GM18870 (cell line): Measurements from ENCODE around the gene NAP1L4.
A peak's percentile ranks its signal among the peaks of the same experiment; 100 is the strongest.
"Not testable (repeated sequence)": the region's sequence is repeated elsewhere in the genome, so short reads cannot be mapped to it uniquely, and the experiment has no call there.

Source experiments
- ATAC-seq: cut with Tn5 transposase; IDR thresholded peaks from one replicate; pipeline ENCODE4 v1.9.1; 2021; ENCODE audit warnings: moderate library complexity; ENCODE audit not compliant: unreplicated experiment

Gene NAP1L4

DNA sequence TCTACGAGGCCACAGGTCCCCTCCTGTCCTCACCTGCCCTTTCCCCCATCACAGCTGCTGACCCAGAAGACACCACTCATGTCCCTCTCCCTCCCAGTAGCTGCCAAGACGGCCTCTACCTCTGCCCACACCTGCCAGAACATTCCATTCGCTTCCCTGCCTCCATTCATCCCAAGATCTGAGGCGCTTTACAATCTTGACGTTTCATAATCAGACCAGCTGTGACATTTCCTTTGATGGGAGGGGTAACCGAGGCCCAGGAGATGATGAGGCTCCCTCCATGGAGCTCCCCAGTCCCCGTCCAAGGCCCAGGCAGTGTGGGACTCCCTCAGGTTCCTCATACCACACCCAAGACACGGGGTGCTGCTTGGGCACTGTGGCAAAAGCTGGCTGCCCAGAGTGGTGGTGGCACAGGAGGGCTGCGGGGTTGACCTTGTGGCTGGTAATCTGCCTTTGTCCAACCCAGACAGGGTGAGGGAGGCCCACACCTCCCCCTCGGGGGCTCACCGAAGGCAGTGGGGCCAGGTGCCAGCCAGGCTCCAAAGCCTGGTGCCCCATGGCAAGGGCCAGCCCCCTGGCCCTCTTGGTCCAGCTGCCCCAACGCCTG lies 80.2 kb downstream of the NAP1L4 start:
- ATAC-seq, result no peak

DNA sequence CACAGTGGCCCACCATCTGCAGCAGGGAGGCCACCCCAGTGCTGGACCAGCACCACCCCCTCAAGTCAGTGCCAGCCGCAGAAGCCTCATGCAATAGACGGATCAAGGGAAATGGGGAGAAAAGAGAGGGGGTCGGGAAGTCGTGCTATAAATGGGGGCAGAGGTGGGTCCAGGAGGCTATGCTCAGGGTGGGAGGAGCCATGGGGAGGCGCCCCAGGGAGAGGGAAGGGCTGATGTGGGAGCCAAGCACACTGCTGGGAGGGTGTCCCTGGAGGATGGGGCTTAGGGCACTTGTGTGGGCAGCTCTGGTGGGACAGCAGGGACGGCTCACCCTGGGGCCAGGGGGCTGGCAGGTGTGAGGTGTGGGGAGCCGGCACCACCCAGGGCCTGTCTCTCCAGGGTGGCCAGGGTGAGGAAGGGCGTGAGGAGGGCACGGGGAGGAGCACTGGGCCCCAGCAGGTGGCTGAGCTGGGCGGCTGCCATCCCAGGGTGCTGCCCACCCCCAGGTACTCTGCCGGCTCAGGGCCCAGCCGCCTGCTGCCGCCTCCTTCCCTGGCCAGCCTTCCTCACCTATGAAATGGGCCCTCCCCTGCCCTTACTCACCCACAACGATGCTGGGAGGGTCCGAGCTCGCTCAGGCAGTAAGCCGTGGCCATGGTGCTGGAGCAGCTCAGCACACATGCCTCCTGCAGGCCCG lies 80.9 kb downstream of the NAP1L4 start:
- no peak for ATAC-seq

DNA sequence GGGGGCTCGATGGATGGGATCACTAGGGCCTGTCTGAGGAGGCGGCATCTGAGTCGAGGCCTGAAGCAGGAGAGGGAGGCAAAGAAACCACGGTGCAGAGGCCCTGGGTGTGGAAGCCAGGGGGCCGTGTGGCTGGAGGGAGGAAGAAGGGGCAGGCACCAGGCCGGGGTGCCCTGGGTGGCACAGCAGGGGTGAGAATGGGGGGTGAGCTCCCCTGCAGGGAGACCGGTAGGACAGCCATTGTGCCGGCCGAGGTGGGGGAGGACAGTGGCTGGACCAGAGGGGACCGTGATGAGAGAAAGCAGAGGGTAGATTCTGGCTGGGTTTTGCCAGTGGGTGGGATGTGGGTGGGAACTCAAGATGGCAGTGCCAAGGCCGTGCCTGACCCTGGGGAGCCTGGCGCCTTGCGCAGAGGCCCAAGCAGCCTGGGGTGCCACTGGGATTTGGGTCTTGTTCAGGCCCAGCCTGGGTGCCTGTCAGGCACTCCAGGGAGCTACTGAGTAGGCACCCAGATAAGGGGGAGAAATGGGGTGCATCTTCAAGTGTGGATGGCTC lies 81.7 kb downstream of the NAP1L4 start:
- ATAC-seq, result no peak

DNA sequence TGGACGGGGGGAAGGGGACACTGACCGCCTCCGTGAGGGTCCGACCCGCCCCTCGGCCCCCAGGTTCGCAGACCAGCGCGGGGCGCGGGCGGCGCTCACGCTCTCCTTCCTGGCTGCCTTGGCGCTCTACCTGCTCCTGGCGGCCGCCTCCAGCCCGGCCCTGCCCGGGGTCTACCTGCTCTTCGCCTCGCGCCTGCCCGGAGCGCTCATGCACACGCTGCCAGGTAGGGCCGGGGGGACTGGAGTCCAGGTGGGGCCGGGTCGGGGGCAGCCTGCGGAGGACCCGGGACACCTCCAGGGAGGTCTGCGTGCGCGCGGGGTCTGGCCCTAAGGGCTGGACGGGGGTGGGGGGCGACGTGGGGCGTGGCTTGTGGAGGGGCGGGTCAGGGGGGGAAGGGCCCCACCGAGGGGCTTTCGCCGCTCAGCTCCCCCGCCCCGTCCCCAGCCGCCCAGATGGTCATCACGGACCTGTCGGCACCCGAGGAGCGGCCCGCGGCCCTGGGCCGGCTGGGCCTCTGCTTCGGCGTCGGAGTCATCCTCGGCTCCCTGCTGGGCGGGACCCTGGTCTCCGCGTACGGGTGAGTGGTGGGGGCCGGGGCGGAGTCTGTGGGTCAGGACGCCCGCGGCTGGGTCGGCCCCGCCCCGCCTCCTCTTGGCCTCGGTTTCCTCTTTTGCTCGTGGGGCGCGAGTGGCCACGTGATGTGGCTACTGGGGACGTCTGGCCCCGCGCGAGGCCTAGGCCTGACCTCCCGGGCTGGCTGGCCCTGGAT lies 82.8 kb downstream of the NAP1L4 start:
- no peak for ATAC-seq

DNA sequence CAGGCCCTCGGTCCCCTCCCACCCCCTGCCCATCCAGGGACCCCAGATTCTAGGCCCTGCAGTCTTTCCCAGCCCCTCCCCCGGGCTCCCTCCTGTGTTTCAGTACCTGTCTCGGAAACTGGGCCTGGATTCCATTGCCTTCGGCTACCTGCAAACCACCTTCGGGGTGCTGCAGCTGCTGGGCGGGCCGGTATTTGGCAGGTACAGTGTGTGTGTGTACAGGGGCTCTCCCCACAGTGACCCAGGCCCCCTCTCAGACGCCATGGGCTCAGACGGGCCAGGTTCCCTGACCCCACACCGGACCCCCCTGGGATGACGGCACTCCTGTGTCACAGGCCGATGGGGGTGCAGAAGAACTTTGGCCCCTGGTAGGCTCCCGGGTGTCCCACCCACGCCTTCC lies 84.0 kb downstream of the NAP1L4 start:
- ATAC-seq, result no peak

DNA sequence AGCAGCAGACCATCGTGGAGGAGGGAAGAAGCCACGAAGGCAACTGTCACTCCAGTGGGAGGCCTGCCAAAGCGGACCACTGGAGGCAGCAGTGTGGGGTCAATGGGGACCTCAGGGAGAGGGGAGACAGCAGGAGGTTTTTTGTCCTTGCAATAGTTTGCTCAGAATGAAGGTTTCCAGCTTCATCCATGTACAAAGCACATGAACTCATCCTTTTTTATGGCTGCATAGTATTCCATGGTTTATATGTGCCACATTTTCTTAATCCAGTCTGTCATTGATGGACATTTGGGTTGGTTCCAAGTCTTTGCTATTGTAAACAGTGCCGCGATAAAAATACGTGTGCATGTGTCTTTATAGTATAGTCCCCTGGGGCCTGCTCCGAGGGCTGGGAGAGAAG lies 86.8 kb downstream of the NAP1L4 start:
- not testable (repeated sequence) for ATAC-seq

DNA sequence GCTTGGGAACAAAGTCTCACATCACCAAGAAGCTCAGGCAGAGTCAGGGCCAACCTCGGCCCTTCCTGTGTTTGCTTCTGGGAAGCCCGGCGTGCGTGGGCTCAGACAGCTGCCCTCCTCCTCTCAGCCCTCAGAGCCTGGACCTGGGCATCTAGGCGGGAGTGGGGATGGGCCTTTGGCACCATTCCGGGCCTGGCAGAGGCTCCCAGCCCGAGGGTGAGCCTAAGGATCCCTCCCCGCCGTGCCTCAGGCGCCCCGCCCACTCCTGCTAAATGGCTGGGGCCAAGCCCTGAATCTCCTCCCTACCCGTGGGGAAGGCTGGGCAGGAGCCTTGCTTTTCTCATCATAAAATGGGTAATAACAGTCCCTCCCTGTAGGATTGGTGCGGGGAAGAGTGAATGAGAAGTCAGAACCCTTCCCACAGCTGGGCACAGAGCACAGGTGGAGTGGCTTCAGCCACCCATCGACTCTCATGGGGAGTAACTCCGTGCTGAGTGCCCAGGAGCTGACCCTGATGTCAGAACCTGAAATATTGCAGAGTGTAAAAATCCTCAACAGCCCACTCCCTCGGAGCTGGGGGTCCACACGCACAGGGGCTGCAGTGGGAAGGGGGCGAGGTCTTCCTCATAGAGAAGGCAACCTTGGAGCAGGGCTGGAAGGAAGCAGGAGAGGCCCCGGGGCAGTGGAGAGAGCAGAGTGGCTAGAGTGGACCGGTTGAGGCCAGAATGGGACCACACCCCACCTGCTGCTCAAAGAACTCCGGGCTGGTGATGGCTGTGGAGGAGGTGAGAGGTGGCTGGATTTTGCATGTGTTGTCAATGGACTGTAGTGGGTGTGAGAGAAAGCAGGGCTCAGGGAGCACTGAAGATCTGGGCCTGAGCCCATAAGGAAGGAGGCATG lies 87.7 kb downstream of the NAP1L4 start:
- no peak for ATAC-seq

DNA sequence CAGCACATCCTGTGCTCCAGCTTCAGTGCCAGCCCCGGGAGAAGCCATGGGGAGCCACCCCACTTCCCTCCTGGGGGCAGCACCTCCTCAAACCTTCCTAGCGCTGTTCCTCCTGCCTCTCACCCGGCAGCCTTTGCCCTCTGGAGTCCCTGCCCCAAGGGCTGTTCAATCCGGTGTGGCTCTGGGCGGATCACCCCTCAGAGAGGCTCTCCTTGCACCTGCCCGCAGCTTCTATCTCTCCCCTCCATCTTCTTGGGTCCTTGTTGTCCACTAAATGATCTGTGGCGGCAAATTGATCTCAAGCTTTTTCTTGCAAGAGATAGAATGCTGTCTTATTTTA lies 88.5 kb downstream of the NAP1L4 start:
- ATAC-seq, result no peak

DNA sequence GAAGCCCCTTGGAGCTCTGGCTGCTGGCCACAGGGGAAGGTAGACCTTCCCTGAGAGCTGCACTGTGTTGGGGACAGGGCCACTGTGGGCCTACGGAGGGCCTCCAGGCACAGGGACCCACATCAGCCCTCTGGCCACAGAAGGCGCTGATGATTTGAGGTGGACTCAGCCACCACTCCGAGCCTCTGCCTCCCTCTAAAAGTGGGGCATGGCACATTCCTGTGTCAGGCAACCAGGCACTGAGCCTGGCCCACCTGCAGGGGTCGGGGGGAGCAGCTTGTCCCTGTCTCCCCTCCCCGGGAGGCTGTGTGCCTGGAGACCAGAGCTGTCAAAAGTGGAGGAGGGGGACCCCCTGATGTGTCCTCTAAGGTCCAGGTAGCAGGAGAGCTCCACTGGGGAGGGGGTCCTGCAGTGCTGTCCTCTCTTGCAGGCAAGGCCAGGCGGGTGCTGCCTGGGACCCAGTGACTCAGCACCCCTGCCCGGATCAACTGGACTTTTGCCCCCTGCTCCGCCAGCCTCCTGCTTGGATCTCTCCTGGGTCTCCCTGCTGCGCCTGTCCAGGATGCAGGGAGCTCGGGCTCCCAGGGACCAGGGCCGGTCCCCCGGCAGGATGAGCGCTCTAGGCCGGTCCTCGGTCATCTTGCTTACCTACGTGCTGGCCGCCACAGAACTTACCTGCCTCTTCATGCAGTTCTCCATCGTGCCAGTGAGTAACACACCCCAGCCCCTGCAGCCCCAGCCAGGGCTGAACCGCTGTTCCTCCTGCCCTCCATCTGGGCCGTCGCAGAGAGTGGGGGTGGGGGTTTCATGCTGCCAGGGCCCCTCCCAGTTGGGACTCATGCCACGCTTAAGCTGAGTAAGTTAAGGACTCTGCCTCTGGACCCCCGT lies 89.1 kb downstream of the NAP1L4 start:
- peak; percentile 2 for ATAC-seq

DNA sequence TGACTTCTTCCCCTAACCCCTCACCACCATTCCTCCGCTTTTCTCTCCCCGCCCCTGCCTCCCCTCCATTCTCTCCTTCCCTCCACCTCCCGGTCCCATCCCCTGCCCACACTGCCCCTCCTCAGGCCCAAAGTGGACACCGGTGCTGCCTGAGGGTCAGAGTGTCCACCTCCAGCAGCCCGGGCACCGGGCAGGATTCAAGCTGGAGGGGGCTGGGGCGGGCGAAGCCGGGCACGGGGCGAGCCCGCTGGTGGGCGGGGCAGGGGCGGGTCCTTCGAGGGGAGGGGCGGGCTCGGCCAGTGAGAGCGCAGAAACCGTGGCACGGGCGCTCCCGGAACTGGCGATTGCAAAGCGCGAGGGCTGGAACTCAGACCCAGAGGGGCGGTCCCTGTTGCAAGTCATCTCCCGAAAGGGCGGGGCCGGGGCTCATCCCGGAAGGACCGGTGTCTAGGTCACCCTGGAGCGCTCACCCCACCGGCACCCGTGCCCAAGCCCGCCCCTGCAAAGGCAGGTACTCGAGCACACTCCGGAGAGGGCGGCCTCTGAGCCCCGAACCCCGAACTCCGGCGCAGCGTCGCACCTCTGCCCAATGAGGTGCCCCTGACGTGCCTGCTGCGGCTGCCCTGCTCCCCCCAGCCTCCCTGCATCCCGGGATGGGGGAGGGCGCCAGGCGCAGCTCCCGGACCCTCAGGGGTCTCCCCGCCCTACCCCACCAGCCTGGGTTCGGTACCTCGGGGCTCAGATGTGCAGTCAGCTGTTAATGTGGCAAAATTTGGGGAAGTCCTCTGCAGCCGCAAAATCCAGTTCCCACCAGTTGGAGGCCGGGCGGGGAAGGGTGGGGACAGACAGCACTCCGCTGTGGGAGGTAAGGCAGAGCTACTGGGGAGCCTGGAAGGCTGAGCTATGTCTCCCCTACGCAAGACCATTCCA lies 90.0 kb downstream of the NAP1L4 start:
- ATAC-seq, result peak; percentile 81

DNA sequence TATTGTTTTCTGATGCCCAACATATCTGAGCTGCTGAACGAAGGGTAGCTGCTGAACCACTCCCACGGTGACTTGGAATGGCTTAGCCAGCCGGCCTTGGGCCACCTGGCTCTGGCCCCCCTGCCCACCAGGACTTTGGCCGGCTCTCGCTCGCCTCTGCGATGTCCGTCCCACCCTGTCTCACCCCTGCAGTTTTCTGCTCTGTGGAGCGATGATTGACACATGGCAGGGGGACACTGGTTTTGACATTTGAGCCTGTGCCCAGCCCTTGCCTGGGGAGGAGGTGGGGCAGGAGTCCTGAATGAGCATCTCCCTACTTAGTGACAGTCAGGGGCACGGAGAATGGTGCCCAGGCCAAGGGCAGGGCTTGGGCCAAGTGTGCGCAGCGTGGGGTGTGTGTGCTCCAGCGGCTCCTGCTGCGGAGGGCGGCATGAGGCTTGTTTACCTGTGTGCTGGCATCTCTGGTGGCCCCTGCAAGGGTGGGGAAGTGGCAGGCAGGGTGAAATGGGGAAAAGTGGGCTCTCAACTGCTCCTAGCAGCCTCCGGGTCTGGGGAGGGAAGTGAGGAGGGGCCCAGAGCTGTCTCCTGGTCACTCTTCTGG lies 90.8 kb downstream of the NAP1L4 start:
- no peak for ATAC-seq

DNA sequence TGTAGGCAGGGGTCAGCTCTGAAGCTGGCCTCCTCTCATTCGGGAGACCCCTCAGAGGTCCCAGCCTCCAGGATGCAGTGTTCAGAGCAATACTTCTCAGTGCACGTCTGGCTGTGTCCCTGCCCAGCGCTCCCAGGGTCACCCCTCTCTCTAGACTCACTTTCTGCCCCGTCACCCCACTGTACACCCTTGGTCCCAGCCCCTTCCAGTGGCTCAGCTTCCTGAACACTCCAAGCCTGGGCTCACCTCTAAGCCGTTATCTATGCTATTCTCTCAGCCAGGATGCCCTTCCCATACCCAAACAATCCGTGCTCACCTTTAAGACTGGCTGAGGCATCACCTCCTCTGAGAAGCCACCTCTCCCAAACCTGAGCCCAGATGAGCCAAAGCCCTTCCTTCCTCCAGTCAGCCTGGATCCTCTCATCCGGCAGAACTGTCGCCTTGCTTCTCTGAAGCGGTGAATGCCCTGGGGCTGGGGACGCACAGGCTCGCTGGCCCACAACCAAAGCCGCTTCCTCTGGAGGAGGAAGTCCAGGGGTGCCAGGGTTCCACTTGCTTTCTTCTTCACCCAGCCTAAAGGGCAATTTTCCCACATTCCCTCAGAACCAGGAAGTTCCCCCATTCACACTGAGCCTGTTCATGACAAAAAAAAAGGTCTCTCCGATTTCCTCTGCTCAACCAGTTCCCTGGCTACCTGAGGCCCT lies 92.9 kb downstream of the NAP1L4 start:
- ATAC-seq, result no peak

DNA sequence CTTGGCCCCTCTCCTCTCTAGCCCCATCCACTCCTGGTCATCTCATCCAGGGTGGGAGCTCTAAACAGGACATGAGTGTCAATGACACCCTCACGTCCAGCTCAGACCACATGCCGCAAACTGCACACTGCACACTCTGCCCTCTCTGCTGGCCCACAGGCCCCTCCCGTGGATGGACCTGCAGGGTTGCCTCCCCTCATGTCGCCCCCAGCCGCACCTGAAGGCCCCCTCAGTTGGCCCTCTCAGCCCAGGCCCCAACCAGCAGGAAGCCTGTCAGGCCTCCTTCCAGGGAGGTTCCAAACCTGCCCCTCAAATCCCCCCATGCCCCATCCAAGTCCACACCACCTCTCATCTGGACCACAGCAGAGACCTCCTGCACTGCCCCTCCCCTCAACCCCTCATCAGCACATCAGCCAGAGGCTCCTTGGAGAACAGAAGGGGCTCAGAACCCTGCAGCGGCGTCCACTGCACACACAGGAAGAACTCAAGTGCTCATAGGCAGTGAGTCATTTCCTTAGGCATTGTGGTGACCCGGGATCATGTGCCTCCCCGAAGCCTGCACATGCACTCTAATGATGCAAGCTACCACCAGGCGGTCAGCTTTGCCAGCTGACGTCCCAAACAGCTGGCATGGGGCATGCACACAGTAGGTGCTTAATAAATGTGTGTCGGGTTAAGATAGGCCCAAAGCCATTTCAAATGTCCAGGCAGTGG lies 93.6 kb downstream of the NAP1L4 start:
- no peak for ATAC-seq

DNA sequence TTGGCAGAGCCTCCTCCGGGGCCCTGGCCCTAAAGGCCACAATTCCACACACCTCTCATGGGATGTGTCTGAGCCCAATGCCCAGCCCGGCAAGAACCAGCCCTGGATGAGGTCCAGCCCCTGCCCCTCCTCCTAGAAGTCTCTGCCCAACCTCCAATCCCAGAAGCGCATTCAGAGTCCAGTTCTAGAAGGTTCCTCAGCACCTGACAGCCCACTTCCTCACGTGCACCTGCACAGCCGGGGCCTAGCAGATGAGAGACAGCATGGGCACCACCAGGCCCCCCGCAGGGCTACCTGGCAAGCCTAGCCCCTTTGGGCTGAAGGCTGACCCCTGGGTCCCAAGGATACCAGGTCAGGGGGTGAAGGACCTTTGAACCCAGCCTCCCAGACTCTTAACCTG lies 95.1 kb downstream of the NAP1L4 start:
- no peak for ATAC-seq

DNA sequence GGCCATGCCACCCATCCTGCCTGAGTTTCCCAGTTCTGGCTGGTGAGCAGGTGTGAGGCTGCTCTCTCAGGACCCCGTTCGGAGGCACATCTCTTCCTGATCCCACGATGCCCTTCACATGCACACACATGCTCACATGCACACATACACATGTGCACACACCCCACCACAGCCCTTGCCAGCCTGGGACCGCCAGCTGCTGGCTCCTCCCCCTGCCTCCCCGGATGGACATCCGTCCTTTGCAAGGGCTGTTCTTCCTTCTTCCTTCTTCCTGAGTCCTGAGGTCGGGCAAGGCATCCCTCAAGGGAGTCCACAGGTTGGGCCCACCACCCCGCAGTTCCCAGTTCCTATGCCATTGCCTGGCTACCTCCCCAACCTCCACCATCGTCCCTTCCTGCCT lies 96.1 kb downstream of the NAP1L4 start:
- ATAC-seq, result no peak
